DMS114 treated with DMSO at 0.1 percent for 48 hours (cell line): ENCODE measurements around the gene CXCR1.
"Not testable (repeated sequence)": the region's sequence is repeated elsewhere in the genome, so short reads cannot be mapped to it uniquely, and the experiment has no call there.

Experiments used
- DNase-seq: peaks from one replicate; lab custom pipeline; 2025; ENCODE audit not compliant: unreplicated experiment; lab: John Stamatoyannopoulos, UW

The CXCR1 gene

GRCh38 chr2:218162814-218163213 is 3.9 kb downstream of the CXCR1 start:
- DNase-seq, result no peak

DNA sequence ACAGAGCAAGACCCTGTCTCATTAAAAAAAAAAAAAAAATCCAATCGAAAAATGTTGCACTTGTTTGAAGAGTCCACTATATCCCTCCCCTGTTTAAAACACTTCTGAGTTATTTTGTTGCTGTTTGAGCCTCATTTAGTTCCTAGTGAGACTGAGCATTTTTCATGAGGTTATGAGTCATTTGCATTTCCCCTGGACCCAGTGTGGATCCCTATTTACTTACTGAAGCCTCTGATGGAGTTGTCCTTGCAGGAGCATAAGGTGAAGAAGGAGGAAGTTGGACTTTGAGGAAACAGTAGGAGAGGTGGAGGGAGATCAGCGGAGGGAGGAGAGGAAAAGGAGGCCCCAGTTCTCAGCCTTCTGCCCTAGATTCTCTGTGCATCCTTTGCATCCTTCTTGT is 5.1 kb downstream of the CXCR1 start:
- DNase-seq, result no peak

GRCh38 chr2:218155953-218156479 is 10.7 kb downstream of the CXCR1 start:
- no peak for DNase-seq

DNA sequence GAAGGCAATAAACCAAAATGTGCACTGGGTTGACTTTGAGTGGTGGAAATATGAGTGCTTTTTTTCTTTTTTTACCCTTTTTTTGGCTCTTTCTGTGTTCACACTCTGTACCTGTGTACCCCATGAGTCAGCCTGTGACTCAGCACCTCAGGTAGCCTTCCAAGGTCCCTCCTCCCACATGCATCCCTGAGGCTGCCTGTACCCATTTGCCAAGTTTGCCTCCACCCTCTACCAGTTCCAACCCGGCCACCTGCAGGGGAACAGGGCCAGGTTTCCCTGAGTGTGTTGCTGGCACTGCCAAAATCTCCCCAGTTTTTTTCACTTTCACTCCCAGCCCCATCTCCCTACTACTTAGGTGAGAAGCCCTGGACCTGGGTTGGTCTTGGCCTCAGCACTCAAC is 14.0 kb downstream of the CXCR1 start:
- DNase-seq, result no peak

- DNase-seq, result no peak
These were observed 14.6 kb downstream of the CXCR1 start for GRCh38 chr2:218152172-218152571.

- no peak for DNase-seq
These were observed 16.8 kb downstream of the CXCR1 start for GRCh38 chr2:218149848-218150440.

GRCh38 chr2:218149098-218149497 is 17.7 kb downstream of the CXCR1 start:
- no peak for DNase-seq

- no peak for DNase-seq
These were observed 20.7 kb downstream of the CXCR1 start for GRCh38 chr2:218146056-218146455.

GRCh38 chr2:218145124-218145523 is 21.6 kb downstream of the CXCR1 start:
- no peak for DNase-seq

- DNase-seq, result no peak
These were observed 28.7 kb downstream of the CXCR1 start for GRCh38 chr2:218138047-218138446.

DNA sequence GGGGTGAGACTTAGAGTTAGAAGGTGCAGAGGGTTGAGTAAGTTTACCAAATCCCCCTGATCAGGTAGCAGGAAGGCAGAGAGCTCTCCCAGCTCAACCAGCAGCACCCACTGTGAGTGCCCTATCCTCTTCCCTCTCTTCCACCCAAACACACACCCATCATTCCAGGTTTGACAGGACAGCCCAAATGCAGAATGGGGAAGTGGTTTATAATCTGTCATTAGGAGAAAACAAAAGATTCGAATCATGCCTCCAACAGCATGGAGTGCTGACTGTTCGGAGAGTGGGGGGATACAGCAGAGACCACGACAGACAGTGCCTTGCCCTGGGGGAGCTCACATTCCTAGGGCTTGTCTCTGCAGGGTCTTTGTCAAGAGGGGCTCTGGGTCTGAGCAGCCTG is 29.2 kb downstream of the CXCR1 start:
- no peak for DNase-seq

GRCh38 chr2:218130822-218131221 is 35.9 kb downstream of the CXCR1 start:
- no peak for DNase-seq

GRCh38 chr2:218130377-218130776 is 36.4 kb downstream of the CXCR1 start:
- DNase-seq, result no peak

DNA sequence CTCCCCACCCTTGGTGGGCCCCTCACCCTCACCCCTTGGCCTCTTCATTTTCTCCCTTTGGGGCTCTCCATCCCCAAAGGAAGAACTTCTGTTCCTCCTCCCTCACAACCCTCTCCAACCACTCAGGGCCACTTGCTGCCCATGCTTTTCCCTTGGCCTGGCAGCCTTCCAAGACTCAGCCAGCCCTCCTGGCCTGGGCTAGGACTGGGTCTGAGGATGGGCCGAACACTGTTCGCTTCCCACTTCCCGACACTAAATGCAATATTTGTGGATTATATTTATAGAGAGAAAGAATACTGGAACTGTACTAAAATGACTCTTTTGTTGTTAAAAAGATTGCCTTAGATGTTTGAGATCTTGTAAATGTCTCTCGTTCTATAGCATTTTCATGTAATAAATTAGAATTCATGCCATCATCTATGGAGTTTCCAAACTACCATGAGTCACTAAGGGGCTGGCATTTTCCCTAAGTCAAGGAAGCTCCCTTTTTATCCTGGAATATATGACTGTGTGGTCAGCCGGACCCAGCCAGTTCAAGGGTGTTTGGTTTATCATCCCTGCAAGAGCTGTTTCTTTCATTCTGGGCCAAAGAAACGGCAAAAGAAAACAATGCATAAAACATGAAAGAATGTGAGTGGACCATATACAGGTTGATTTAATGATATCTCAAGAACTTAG is 37.2 kb downstream of the CXCR1 start:
- no peak for DNase-seq

DNA sequence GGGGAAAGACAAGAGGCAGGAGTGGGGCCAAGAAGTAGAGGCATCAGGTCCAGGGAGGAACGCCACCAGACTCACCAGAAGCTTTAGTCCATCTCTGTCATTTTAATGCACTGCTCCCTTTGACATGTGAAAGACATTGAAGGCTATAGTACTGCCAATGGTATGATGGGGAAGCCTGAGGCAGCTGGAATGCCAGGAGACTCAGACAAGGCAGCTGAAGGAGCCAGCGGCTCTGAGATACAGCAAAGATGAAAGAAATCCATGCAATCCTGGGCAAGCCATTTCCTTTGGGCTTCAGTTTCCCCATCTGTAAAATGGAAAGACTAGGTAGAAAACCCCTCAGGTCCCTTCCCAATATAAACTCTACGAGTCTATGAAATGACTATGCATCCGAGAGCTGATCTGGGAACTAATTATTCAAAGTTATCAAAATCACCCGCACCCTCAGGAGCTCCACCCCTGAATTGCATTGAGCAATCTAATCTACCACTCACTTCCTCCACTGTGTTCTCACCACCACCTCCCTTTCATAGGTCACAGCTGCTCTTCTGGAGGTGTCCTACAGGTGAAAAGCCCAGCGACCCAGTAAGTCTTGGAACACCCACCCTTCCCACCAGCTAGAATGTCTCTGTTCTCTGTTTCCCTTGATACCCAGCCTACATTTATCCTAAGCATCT is 37.8 kb downstream of the CXCR1 start:
- no peak for DNase-seq

GRCh38 chr2:218127929-218128455 is 38.8 kb downstream of the CXCR1 start:
- DNase-seq, result no peak

DNA sequence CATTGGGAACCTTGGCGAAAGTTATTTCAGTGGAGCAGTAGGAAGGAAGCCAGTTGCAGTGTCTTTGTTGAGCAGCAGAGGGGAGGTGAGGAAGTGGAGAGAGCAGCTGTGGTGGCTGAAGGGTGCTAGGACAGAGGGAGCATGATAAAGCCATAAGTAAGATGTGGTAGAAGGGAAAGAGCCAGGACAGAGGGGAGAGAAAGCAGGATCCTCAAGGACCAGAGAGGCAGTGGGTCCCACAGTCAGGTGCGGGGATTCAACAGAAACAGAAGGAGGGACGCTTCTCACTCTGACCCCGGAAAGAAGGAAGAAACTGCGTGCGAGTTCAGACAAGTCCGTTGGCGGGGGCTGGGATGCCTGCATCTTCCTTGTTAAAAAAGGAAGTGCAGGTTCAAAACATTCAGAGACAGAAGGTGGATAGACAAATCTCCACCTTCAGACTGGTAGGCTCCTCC is 41.1 kb downstream of the CXCR1 start, which contains the start of gene CXCR2:
TSS of gene CXCR2 (plus strand) at position 403 of the 455 bp plus-strand sequence. CDS start 8,774 bp downstream, outside the sequence.
- DNase-seq, result no peak

GRCh38 chr2:218125095-218125494 is 41.7 kb downstream of the CXCR1 start:
- DNase-seq, result no peak

GRCh38 chr2:218123986-218124385 is 42.8 kb downstream of the CXCR1 start:
- no peak for DNase-seq

DNA sequence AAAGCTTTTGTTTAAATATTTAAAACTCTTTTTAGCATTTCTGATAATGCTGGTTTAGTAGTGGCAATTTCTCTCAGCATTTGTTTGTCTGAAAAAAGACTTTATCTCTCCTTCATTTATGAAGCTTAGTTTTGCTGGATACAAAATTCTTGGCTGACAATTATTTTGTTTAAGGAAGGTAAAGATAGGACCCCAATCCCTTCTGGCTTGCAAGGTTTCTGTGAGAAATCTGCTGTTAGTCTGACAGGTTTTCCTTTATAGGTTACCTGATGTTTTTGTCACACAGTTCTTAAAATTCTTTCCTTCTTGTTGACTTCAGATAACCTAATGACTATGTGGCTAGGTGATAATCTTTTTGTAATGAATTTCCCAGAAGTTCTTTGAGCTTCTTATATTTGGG is 44.5 kb downstream of the CXCR1 start:
- not testable (repeated sequence) for DNase-seq

DNA sequence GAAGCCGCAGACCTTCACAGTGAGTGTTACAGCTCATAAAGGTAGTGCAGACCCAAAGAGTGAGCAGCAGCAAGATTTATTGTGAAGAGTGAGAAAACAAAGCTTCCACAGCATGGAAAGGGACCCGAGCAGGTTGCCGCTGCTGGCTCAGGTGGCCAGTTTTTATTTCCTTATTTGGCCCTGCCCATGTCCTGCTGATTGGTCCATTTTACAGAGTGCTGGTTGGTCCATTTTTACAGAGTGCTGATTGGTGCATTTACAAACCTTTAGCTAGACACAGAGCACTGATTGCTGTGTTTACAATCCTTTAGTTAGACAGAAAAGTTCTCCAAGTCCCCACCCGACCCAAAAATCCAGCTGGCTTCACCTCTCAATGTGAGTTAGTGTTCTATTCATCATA is 45.0 kb downstream of the CXCR1 start:
- not testable (repeated sequence) for DNase-seq
